Activated T-helper 17 cell treated with anti-CD3 and anti-CD28 coated beads, Interleukin-2, amount 50 U/mL, for 72 hours (primary cell): ENCODE data around the gene MAP3K20. TPM values are rescaled to one million over a fixed set of nuclear protein-coding genes. Genes with fewer than 3 reads are reported as not detected.

ENCODE experiments used
- ATAC-seq: fragments of 150-1000 bp; cut with Tn5 transposase; replicated peaks from 2 replicates; pipeline ENCODE4 v1.10.0; 2021; ENCODE audit warnings: mild to moderate bottlenecking, moderate library complexity
- H3K27ac Mint-ChIP-seq: one replicate; pipeline ENCODE4 v1.8.0; 2022; ENCODE audit warnings: mixed read lengths
- H3K27me3 Mint-ChIP-seq: one replicate; pipeline ENCODE4 v1.8.0; 2022; ENCODE audit warnings: mixed read lengths
- H3K36me3 Mint-ChIP-seq: one replicate; pipeline ENCODE4 v1.8.0; 2022; ENCODE audit warnings: low read depth, mild to moderate bottlenecking, mixed read lengths
- H3K4me1 Mint-ChIP-seq: one replicate; pipeline ENCODE4 v1.8.0; 2022; ENCODE audit warnings: mixed read lengths
- H3K4me3 Mint-ChIP-seq: one replicate; pipeline ENCODE4 v1.8.0; 2022; ENCODE audit warnings: mild to moderate bottlenecking, mixed read lengths
- H3K9me3 Mint-ChIP-seq: one replicate; pipeline ENCODE4 v1.8.0; 2022; ENCODE audit warnings: mixed read lengths
- total RNA-seq, 2 donors: library from RNA; stranded (reverse); gene quantifications; one replicate each; pipeline ENCODE4 v1.2.3, GENCODE V29; 2022

Gene MAP3K20
- total RNA-seq, 2 donors from 2014 or later = 11.9 to 21.9 TPM

DNA sequence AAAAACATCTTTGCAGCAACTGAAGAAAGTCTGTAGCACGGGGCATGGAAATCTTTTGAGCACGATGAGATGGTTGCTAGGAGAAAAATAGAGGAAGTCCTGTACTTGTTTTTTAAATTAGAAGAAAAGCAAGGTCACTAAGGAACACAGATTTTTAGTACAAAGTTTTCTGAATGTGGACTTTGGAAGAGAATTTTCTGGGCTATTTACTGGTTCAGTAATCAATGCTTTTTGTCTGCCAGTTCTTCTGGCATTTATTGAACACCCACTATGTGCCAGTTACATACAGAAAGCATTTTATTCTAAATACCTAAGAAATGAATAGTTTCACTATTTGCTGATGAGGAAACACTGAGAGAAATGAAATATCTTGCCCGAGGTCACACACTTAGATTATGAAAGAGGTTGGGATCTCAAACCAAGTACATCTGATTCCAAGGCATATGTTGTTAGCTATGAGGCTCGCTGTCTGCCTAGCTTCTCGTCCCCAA lies 15.6 kb upstream of the MAP3K20 start:
- Mint-ChIP-seq H3K4me3 (no peak overlapping the region), H3K27me3 (peaks cover 9% of the 10 kb centered on the region), H3K9me3 (no peaks in the 10 kb centered on the region), H3K27ac (no peak overlapping the region), H3K36me3 (no peaks in the 10 kb centered on the region), H3K4me1 (no peaks in the 10 kb centered on the region)
- no peak for ATAC-seq

DNA sequence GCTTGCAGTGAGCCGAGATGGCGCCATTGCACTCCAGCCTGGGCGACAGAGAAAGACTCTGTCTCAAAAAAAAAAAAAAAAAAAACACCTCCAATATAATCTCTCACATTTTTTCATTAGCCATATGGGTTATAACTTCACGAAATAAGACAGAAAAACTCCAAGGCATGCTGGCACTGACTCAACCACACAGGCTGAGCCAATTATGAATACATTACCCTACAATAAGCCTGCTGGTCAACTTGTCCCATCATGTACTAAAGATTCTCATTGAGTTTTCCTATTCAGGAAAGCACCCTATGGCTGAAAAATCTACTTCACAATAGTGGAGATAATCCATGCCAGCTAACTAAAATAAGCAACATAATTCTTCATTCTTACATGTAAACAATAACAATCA lies 12.8 kb upstream of the MAP3K20 start:
- Mint-ChIP-seq H3K27me3 (peaks cover 9% of the 10 kb centered on the region), H3K4me1 (no peaks in the 10 kb centered on the region), H3K9me3 (no peaks in the 10 kb centered on the region), H3K36me3 (no peaks in the 10 kb centered on the region), H3K27ac (no peak overlapping the region), H3K4me3 (no peak overlapping the region)
- ATAC-seq = no peak

DNA sequence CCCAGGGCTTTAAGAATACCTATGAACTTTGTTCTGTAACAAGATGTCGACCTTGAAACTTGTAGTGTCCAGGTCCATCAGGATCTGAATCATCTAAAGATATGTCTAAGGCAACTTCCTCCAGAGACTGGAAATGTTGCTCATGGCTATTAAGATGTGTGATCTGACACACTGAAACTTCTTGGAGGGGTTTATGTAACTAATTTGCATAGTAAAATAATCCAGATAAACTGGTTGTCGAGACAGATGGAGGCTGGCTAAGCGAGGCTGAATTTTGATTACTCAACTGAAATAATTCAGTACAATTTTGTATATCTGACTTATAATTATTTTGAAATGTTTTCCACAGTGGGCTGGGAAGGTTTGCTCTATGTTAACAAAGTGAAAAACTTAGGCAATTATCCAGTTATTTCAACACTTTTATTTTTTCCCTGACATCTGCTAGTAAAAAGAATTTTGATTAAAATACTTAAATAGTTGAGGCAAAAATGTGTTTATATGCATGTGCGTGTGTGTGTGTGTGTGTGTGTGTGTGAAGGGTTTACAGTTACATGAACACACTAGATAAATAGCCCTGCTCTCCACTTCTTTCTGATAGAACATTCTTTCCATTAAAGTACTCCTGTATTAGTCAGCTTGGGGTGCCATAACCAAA lies 11.4 kb upstream of the MAP3K20 start:
- no peaks in the 10 kb centered on the region for H3K36me3 Mint-ChIP-seq
- peaks cover 12% of the 10 kb centered on the region for H3K27me3 Mint-ChIP-seq
- no peak overlapping the region for H3K4me3 Mint-ChIP-seq

DNA sequence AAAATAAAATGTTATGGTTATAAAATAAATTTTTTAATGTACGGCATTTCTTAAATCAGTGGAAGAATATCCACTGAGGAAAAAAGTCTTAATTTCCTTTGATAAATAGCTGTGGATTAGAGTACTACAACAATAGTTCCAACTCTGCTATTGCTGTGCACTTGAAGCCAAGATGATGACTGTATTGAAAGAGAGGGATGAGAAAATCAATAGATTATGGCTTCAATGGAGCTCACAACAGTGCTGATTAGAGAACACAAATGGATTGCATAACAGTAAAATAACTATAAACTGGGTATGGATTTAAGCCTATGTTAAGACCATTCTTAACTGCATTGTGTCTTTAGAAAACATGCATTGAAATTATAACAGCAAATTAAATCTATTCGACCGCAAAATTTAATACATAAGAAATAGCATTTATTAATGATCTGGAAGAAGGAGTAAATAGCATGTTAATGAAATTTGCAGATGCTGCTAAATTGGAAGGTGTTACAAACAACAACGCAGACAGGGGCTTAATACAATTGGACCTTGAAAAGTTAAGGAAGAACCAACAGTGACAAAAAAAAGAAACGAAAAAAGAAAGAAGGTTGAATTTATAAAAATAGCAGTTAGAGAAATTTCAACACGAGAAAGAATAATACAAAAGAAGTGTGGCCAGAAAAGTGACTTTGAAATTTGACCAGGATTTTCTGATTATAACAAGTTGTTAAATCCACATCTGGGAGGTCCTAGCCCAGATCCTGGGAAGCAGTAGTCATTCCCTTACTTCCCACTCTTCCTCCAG lies 8.6 kb upstream of the MAP3K20 start:
- no peak for ATAC-seq
- H3K27me3 Mint-ChIP-seq = peaks cover 25% of the 10 kb centered on the region
- no peaks in the 10 kb centered on the region for H3K9me3 Mint-ChIP-seq
- no peaks in the 10 kb centered on the region for H3K36me3 Mint-ChIP-seq
- H3K27ac Mint-ChIP-seq = no peak overlapping the region
- no peak overlapping the region for H3K4me3 Mint-ChIP-seq
- H3K4me1 Mint-ChIP-seq = no peaks in the 10 kb centered on the region

More for the DNA sequence above, 11.4 kb upstream of the MAP3K20 start:
- Mint-ChIP-seq H3K4me1 (no peaks in the 10 kb centered on the region), H3K27ac (no peak overlapping the region), H3K9me3 (no peaks in the 10 kb centered on the region)
- ATAC-seq = no peak

DNA sequence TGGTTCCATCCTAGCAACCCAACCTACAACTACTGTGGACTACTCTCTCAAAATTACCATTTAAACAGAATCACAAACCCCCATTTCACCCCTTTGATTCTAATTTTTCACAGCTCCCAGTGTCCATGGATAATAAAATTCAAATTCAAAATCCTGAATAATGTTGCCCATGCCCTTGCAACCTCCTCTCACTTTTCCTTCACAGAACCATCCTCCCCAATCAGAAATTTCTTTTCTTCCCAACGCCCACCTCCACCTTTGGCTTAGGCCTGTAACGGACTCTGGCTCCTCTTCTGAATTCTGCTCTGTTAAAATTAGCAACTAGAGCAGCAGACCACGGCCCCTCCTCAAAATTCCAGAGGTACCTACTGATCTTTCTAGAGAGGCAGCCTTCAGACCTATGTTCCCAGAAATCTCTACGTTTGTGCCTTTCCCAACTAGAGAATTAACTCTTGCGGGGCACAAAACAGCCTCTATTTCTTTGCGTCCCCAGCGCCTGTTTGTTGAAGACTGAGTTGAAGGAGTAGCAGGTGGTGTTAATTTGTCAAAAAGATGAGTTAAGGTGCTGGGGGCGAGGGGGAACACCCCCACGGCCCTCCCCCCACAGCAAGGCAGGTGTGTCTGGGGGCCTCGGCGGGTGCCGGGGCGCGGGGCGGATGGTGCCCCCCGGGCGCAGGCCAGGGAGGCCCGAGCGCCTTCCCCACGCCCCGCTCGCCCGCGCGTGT lies 428 bp upstream of the MAP3K20 start:
- Mint-ChIP-seq H3K9me3 (no peaks in the 10 kb centered on the region), H3K27me3 (peaks cover 30% of the 10 kb centered on the region), H3K27ac (peak overlapping the region; percentile 74), H3K36me3 (peaks cover 6% of the 10 kb centered on the region), H3K4me1 (peaks cover 7% of the 10 kb centered on the region), H3K4me3 (peak overlapping the region; percentile 72)
- ATAC-seq = no peak

DNA sequence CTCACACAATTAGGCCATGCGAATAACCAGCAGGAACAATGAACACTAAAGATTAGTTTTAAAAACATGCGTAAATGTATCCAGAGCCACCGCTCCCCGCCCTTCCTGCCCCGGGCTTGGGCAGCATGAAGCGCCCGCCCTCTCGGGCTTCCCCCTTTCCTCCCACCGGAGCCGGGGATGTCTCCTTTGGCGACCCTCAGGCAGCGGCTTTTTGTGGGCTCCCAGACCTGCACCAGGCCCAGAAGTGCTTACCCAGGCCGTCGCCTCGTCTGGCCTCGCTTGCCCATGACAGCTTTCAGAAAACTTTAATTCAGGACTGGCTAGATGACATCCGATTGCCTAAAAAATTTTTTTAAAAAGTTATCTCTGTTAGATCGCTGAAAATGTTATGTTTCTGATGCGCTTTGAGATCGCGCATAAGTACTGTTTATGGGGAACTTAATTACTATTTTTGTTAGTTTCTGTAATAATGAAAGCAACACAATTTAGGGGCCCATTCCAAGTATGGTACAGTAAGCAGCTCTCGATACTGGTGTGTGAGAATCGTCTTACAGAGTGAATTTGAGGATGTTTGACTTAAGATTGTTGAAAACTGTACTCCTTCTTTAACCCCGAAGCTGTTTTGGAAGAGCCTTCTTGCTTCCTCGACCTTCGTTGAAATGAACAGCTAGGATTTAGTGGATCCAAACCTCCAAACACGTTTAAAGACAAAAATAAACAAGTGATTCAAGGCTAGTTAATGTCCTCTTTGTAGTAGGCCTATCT lies 1.1 kb downstream of the MAP3K20 start:
- no peaks in the 10 kb centered on the region for H3K9me3 Mint-ChIP-seq

DNA sequence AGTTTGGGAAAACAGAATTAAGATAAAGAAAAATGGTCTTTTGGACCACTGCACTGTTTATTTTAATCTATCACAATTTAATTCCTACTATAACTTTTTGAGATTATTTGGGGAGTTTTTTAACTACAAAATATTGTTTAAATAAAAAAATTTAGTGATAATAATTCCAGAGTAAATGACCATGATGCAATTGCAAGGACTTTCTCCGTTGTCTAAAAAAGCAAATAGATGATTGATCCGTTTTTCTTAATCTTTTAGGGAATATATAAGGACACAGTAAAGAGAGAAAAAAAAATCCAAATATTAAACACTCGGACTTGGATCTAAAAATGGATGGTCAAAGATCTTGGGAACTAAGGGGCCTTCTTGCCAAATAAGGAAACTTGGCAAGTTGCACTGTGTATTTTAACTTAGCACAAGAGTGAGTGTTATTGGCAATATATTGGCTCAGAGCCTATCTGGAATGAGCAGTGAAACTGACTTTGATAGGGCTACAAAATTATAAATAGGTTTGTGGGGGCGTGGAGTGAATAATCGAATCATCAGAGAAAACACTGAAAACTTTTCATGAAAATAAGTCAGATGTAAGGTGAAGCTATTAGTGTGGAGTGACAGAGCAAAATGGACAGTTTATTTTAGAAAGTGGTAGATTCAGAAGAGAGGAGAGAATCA lies 2.0 kb downstream of the MAP3K20 start:
- H3K4me3 Mint-ChIP-seq = peak overlapping the region; percentile 83
- no peak for ATAC-seq
- no peak overlapping the region for H3K27ac Mint-ChIP-seq
- H3K27me3 Mint-ChIP-seq = peaks cover 28% of the 10 kb centered on the region
- H3K36me3 Mint-ChIP-seq = peaks cover 6% of the 10 kb centered on the region
- peaks cover 7% of the 10 kb centered on the region for H3K4me1 Mint-ChIP-seq
- peaks cover 4% of the 10 kb centered on the region for H3K9me3 Mint-ChIP-seq

More for the DNA sequence above, 1.1 kb downstream of the MAP3K20 start:
- Mint-ChIP-seq H3K36me3 (peaks cover 6% of the 10 kb centered on the region), H3K4me1 (peaks cover 7% of the 10 kb centered on the region), H3K27me3 (peaks cover 32% of the 10 kb centered on the region), H3K4me3 (peak overlapping the region; percentile 83), H3K27ac (peak overlapping the region; percentile 82)
- ATAC-seq = peak; percentile 39

DNA sequence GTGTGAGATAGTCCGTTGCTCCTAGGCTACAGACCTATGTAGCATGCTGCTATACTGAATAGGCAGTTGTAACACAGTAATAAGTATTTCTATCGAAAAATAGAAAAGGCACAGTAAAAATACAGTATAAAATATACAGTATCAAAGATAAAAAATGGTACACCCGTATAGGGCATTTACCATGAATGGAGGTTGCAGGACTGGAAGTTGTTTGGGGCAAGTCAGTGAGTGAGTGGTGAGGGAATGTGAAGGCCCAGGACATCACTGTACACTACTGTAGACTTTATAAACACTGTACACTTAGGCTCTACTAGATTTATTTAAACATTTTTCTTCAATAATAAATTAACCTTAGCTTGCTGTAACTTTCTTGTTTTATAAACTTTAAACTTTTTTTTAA lies 3.5 kb downstream of the MAP3K20 start:
- Mint-ChIP-seq H3K4me3 (no peak overlapping the region), H3K4me1 (peaks cover 7% of the 10 kb centered on the region), H3K36me3 (peaks cover 6% of the 10 kb centered on the region), H3K27ac (no peak overlapping the region), H3K9me3 (peaks cover 4% of the 10 kb centered on the region), H3K27me3 (peaks cover 28% of the 10 kb centered on the region)
- ATAC-seq = no peak

DNA sequence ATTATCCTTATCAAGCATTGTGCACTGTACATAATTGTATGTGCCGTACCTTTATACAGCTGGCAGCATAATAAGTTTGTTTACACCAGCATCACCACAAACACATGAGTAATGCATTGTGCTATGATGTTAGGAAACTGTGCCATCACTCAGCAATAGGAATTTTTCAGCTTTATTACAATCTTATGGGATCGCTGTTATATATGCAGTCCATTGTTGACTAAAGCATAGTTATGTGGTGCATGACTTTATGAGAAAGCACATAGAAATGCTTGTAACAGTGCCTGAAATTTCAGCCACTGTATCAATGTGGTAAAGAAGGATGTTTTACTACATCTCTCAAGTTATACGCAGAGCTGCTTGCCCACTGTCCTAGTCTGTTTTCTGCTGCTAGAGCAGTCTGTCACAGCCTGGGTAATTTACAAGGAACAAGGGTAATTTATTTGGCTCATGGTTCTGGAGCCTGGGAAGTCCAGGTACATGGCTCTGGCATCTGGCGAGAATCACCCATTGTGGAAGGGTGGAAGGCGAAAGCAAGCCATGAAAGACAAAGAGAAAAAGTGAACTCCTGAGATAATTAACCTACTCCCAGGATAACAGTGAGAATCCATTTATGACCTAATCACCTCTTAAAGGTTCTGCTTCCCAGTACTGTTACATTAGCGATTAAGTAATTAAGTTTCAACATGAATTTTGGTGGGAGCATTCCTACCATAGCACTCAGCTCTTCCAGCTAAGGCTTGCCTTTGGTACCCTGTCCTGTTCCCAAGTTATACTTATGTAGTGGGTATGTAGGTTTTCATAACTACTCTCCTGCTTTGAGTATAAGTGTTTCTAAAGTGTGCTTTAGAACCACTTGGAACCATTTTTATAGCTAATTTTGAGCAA lies 4.6 kb downstream of the MAP3K20 start:
- Mint-ChIP-seq H3K4me1 (peaks cover under 1% of the 10 kb centered on the region), H3K36me3 (peaks cover under 1% of the 10 kb centered on the region), H3K27ac (no peak overlapping the region), H3K4me3 (no peak overlapping the region), H3K9me3 (peaks cover 4% of the 10 kb centered on the region), H3K27me3 (peaks cover 19% of the 10 kb centered on the region)
- no peak for ATAC-seq

DNA sequence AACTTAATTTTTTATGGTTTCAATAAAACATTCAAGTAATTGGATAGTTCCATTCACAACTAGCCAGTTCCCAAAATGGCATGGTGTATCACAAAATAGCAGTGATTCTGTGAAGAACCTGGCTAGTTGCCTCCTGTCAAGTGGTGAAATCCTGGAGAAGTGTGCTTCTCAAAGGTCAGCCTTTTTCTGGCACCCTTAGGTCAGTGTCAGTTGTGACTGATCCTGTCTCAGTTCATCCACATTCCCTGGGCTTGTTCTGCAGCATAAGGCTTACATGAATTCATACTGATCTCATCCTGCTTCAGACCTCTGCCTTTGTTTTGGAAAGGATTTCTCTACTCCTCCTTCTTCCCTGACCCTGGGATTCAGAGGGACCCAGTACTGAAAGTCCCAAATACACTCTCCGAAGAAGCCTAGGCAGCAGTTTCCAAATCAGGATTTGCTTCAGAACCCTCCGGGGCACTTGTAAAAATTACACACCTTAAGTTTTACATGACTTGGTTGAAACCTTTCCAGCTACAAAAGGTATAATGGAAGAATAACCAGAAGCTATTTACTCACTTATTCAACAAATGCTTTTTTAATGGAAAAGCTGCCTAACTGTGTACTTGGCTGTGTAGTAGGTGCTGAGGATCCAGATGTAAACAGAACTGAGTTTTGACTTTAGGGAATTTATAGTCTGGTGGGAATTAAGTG lies 11.0 kb downstream of the MAP3K20 start:
- ATAC-seq = no peak
- H3K4me1 Mint-ChIP-seq = no peaks in the 10 kb centered on the region
- H3K27ac Mint-ChIP-seq = no peak overlapping the region
- peaks cover 4% of the 10 kb centered on the region for H3K27me3 Mint-ChIP-seq
- no peak overlapping the region for H3K4me3 Mint-ChIP-seq
- peaks cover 4% of the 10 kb centered on the region for H3K9me3 Mint-ChIP-seq
- no peaks in the 10 kb centered on the region for H3K36me3 Mint-ChIP-seq

DNA sequence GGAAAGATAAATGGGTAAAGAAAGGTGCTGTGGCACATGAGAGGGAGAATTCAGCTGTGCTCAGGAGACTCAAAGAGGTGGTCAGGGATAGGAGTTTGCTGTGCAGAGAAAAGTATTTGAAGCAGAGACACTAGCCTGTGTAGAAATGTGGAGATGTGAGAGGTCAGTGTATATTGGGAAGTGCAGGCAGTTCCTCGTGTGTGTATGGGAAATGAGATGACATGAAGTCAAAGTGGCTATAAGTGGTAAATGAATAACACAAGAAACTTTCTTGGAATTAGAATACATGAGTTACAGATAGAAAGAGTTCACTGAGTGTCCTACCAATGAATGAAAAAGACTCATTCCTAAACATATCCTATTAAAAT lies 11.6 kb downstream of the MAP3K20 start:
- no peak overlapping the region for H3K27ac Mint-ChIP-seq
- H3K4me1 Mint-ChIP-seq = no peaks in the 10 kb centered on the region
- no peak for ATAC-seq
- peaks cover 2% of the 10 kb centered on the region for H3K9me3 Mint-ChIP-seq
- peaks cover 2% of the 10 kb centered on the region for H3K27me3 Mint-ChIP-seq
- H3K4me3 Mint-ChIP-seq = no peak overlapping the region
- no peaks in the 10 kb centered on the region for H3K36me3 Mint-ChIP-seq

DNA sequence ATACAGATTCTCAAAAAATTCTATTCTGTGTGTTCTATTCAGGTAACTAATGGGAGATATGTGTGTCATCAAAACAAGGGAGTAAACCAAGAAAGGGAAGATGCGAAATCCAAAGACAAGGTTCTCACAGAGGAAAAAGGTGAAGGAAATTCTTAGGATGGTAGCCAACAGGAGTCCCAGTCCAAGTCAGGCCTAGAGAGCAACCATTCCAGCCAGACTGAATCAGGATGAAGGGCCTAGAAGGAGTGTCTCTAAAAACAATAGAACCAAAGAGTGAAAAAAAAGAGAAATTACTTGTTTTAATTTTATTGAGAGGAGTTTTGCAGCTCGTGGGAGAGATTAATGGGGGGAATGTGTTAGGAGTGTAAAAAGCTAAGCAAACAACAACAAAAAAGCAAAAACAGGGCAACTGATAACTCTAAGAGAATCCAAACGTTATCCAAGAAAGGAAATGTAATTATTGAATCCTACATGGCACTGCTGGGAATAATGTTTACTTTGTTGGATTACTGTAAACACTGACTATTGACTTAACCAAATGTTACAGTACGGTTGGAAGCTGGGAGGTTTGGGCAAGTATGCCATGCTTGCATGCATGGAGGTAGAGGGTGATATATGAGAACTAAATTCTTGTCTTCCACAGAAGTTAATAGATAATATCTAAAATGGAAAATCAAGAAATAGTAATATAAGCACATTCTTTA lies 12.3 kb downstream of the MAP3K20 start:
- H3K4me3 Mint-ChIP-seq = no peak overlapping the region
- no peaks in the 10 kb centered on the region for H3K9me3 Mint-ChIP-seq
- H3K27ac Mint-ChIP-seq = no peak overlapping the region
- H3K27me3 Mint-ChIP-seq = no peaks in the 10 kb centered on the region
- no peaks in the 10 kb centered on the region for H3K36me3 Mint-ChIP-seq
- H3K4me1 Mint-ChIP-seq = no peaks in the 10 kb centered on the region
- no peak for ATAC-seq
